Fibroblast of skin of left biceps (primary cell): ENCODE data around the gene WDR31.
"Not testable (repeated sequence)": the region's sequence is repeated elsewhere in the genome, so short reads cannot be mapped to it uniquely, and the experiment has no call there.

Experiments used
- DNase-seq, 2 experiments: peaks; one replicate each; pipeline ENCODE4 v3.0.0-alpha.2; 2013; ENCODE audit warnings: low read depth in 2 of 2

WDR31 gene

GRCh38 chr9:113368982-113369854 is 29.1 kb upstream of the WDR31 start:
- no peak for DNase-seq

GRCh38 chr9:113368348-113368981 is 28.4 kb upstream of the WDR31 start:
- no peak for DNase-seq

GRCh38 chr9:113365652-113366051 is 25.6 kb upstream of the WDR31 start:
- not testable (repeated sequence) for DNase-seq

- no peak for DNase-seq
Observed at GRCh38 chr9:113364951-113365350, 24.9 kb upstream of the WDR31 start.

GRCh38 chr9:113363336-113363735 is 23.3 kb upstream of the WDR31 start:
- no peak for DNase-seq

GRCh38 chr9:113361304-113362018 is 21.4 kb upstream of the WDR31 start:
- DNase-seq: no peak

- no peak for DNase-seq
Observed at GRCh38 chr9:113360242-113360842, 20.3 kb upstream of the WDR31 start.

GRCh38 chr9:113359385-113359784 is 19.3 kb upstream of the WDR31 start:
- no peak for DNase-seq

GRCh38 chr9:113356686-113357292 is 16.7 kb upstream of the WDR31 start:
- DNase-seq: no peak

GRCh38 chr9:113355040-113355596 is 15.0 kb upstream of the WDR31 start:
- DNase-seq: no peak

- DNase-seq: no peak
Observed at GRCh38 chr9:113352411-113352810, 12.3 kb upstream of the WDR31 start.

- no peak for DNase-seq
Observed at GRCh38 chr9:113352006-113352405, 11.9 kb upstream of the WDR31 start.

GRCh38 chr9:113350937-113351336 is 10.9 kb upstream of the WDR31 start:
- DNase-seq: no peak

- no peak for DNase-seq
Observed at GRCh38 chr9:113350107-113350661, 10.1 kb upstream of the WDR31 start.

- DNase-seq: no peak
Observed at GRCh38 chr9:113349445-113350094, 9.5 kb upstream of the WDR31 start, which contains the start of gene BSPRY. Gene BSPRY, plus strand, starts transcription at chr9:113349541. Its CDS starts 39 bp downstream, at chr9:113349580.

GRCh38 chr9:113349066-113349444 is 9.0 kb upstream of the WDR31 start:
- no peak for DNase-seq

- DNase-seq: no peak
Observed at GRCh38 chr9:113348437-113348836, 8.4 kb upstream of the WDR31 start.

GRCh38 chr9:113345671-113346070 is 5.6 kb upstream of the WDR31 start:
- no peak for DNase-seq

GRCh38 chr9:113345190-113345589 is 5.1 kb upstream of the WDR31 start:
- no peak for DNase-seq

GRCh38 chr9:113343732-113344231 is 3.7 kb upstream of the WDR31 start:
- no peak for DNase-seq
